Activated CD8-positive, alpha-beta memory T cell treated with anti-CD3 and anti-CD28 coated beads, Interleukin-2, amount 50 U/mL, for 48 hours (primary cell): ENCODE measurements around the gene RNF19B.
"Not testable (repeated sequence)": the region's sequence is repeated elsewhere in the genome, so short reads cannot be mapped to it uniquely, and the experiment has no call there.

Experiments
- DNase-seq: peaks from one replicate; pipeline ENCODE4 v3.0.0-alpha.2; 2020

RNF19B gene

GRCh38 chr1:32929366-32929765 is 35.2 kb downstream of the RNF19B start:
- DNase-seq: no peak

GRCh38 chr1:32928715-32929114 is 35.9 kb downstream of the RNF19B start:
- DNase-seq: no peak

GRCh38 chr1:32928285-32928684 is 36.3 kb downstream of the RNF19B start:
- DNase-seq: no peak

- no peak for DNase-seq
These were observed 37.2 kb downstream of the RNF19B start for GRCh38 chr1:32927441-32927840.

- DNase-seq: no peak
These were observed 38.0 kb downstream of the RNF19B start for GRCh38 chr1:32926562-32926961.

GRCh38 chr1:32925403-32926162 is 39.0 kb downstream of the RNF19B start:
- no peak for DNase-seq

GRCh38 chr1:32924881-32925344 is 39.7 kb downstream of the RNF19B start:
- DNase-seq: no peak

GRCh38 chr1:32920833-32921232 is 43.8 kb downstream of the RNF19B start:
- no peak for DNase-seq

- DNase-seq: no peak
These were observed 44.5 kb downstream of the RNF19B start for GRCh38 chr1:32919811-32920733.

- DNase-seq: no peak
These were observed 46.4 kb downstream of the RNF19B start for GRCh38 chr1:32918179-32918578.

- no peak for DNase-seq
These were observed 47.1 kb downstream of the RNF19B start for GRCh38 chr1:32917521-32917920.

GRCh38 chr1:32915766-32916706 is 48.6 kb downstream of the RNF19B start:
- DNase-seq: no peak

GRCh38 chr1:32910319-32910718 is 54.3 kb downstream of the RNF19B start:
- no peak for DNase-seq

GRCh38 chr1:32907435-32907834 is 57.2 kb downstream of the RNF19B start:
- no peak for DNase-seq

GRCh38 chr1:32906654-32907053 is 58.0 kb downstream of the RNF19B start:
- no peak for DNase-seq

- DNase-seq: not testable (repeated sequence)
These were observed 59.0 kb downstream of the RNF19B start for GRCh38 chr1:32905588-32905987.

- DNase-seq: no peak
These were observed 59.8 kb downstream of the RNF19B start for GRCh38 chr1:32904797-32905196.

GRCh38 chr1:32903991-32904785 is 60.4 kb downstream of the RNF19B start:
- DNase-seq: no peak

GRCh38 chr1:32902535-32902920 is 62.1 kb downstream of the RNF19B start:
- DNase-seq: no peak

GRCh38 chr1:32901823-32902534 is 62.6 kb downstream of the RNF19B start:
- DNase-seq: no peak
